Neural progenitor cell (in vitro differentiated cells): ENCODE results near the gene SHROOM2. TPM values are rescaled to one million over a fixed set of nuclear protein-coding genes. Genes with fewer than 3 reads are reported as not detected.

Experiments used
- DNase-seq: peaks from one replicate; pipeline ENCODE4 v3.0.0-alpha.2; 2016; ENCODE audit warnings: low spot score
- H2AFZ ChIP-seq: fragments of 200-600 bp; sonication (generic); replicated peaks from 2 replicates; pipeline ENCODE4 v1.6.1; 2016; ENCODE audit warnings: antibody characterized with exemption
- H3F3A ChIP-seq: fragments of 200-600 bp; sonication (generic); 2 replicates; pipeline ENCODE4 v1.6.1; 2016; ENCODE audit warnings: antibody characterized with exemption, low read depth
- H3K27ac ChIP-seq: fragments of 200-600 bp; sonication (generic); 2 replicates; pipeline ENCODE4 v1.5.1; 2016; ENCODE audit warnings: mild to moderate bottlenecking
- H3K27me3 ChIP-seq: fragments of 200-600 bp; sonication (generic); 2 replicates; pipeline ENCODE4 v1.6.1; 2016; ENCODE audit warnings: mild to moderate bottlenecking, moderate library complexity
- H3K36me3 ChIP-seq: fragments of 200-600 bp; sonication (generic); 2 replicates; pipeline ENCODE4 v1.5.1; 2016
- H3K4me1 ChIP-seq: fragments of 200-600 bp; sonication (generic); 2 replicates; pipeline ENCODE4 v1.6.1; 2016; ENCODE audit warnings: mixed run types
- H3K4me2 ChIP-seq: fragments of 200-600 bp; sonication (generic); 2 replicates; pipeline ENCODE4 v1.6.1; 2016
- H3K4me3 ChIP-seq: fragments of 200-600 bp; sonication (generic); 2 replicates; pipeline ENCODE4 v1.5.1; 2016
- H3K79me2 ChIP-seq: fragments of 200-600 bp; sonication (generic); 2 replicates; pipeline ENCODE4 v1.6.1; 2016; ENCODE audit warnings: low read depth
- H3K9ac ChIP-seq: fragments of 200-600 bp; sonication (generic); 2 replicates; pipeline ENCODE4 v1.6.1; 2016
- H3K9me3 ChIP-seq: fragments of 200-600 bp; sonication (generic); 2 replicates; pipeline ENCODE4 v1.5.1; 2016; ENCODE audit warnings: low read depth
- H4K20me1 ChIP-seq: fragments of 200-600 bp; sonication (generic); 2 replicates; pipeline ENCODE4 v1.6.1; 2016; ENCODE audit warnings: low read depth
- H3K27ac Mint-ChIP-seq: 3 replicates; pipeline ENCODE4 v1.8.0; 2021; ENCODE audit warnings: mixed read lengths
- H3K27me3 Mint-ChIP-seq: 2 replicates; pipeline ENCODE4 v1.8.0; 2022; ENCODE audit warnings: low read depth, mild to moderate bottlenecking, inconsistent platforms, moderate library complexity, mixed read lengths; ENCODE audit not compliant: insufficient read depth
- H3K36me3 Mint-ChIP-seq: 3 replicates; pipeline ENCODE4 v1.8.0; 2021; ENCODE audit warnings: mixed read lengths
- H3K4me1 Mint-ChIP-seq: 3 replicates; pipeline ENCODE4 v1.8.0; 2021; ENCODE audit warnings: mixed read lengths
- H3K4me3 Mint-ChIP-seq: 3 replicates; pipeline ENCODE4 v1.8.0; 2021; ENCODE audit warnings: mild to moderate bottlenecking, moderate library complexity, mixed read lengths
- H3K9me3 Mint-ChIP-seq: 3 replicates; pipeline ENCODE4 v1.8.0; 2020; ENCODE audit warnings: mixed read lengths
- CTCF ChIP-seq: fragments of 200-600 bp; sonication (generic); IDR thresholded peaks from 2 replicates; pipeline ENCODE4 v1.5.1; 2017; ENCODE audit warnings: antibody characterized with exemption, mild to moderate bottlenecking
- EZH2 ChIP-seq: fragments of 200-600 bp; sonication (generic); IDR thresholded peaks from 2 replicates; pipeline ENCODE4 v1.6.1; 2017; ENCODE audit warnings: antibody characterized with exemption, mild to moderate bottlenecking, moderate library complexity
- EZH2phosphoT487 ChIP-seq: fragments of 200-600 bp; sonication (generic); IDR thresholded peaks from 2 replicates; pipeline ENCODE4 v1.6.1; 2017; ENCODE audit warnings: antibody characterized with exemption
- total RNA-seq: library from RNA; depleted of rRNA; stranded (reverse); fragments of >200 nt; gene quantifications from 2 replicates; pipeline ENCODE4 v1.2.3, GENCODE V29; 2015; ENCODE audit warnings: low replicate concordance

Gene SHROOM2
- total RNA-seq, 1 donor from 2014 or later, result 9.1 TPM

DNA sequence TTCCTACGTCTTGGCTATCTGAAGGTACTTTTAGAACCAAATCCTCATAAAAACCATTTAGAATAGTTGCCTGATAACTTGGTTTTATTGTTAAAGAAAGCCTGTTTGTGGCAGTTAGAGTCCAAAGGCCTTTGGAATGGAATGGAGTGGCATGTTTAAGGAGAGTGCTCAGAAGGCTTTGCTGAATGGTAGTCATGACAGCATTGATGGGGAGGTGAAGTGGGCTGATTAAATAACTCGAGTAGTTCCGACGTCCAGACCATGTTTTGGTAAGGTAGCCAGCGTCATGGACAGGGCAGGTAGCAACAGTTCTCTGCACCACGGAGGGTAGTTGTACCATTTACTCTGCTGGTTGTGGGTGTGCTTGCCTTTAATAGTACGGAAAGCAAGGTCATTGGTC is 94.6 kb downstream of the SHROOM2 start:
- Histone ChIP-seq H4K20me1 (no peaks in the 10 kb centered on the region), H3F3A (peaks cover 8% of the 10 kb centered on the region), H2AFZ (no peak overlapping the region), H3K27me3 (no peaks in the 10 kb centered on the region), H3K9ac (no peak overlapping the region), H3K4me2 (no peak overlapping the region), H3K4me3 (no peak overlapping the region), H3K79me2 (peaks cover 10% of the 10 kb centered on the region), H3K9me3 (no peaks in the 10 kb centered on the region), H3K27ac (no peak overlapping the region), H3K36me3 (no peaks in the 10 kb centered on the region), H3K4me1 (peaks cover 22% of the 10 kb centered on the region)
- Mint-ChIP-seq H3K4me3 (no peak overlapping the region), H3K27ac (no peak overlapping the region), H3K4me1 (peaks cover 42% of the 10 kb centered on the region), H3K27me3 (peaks cover 2% of the 10 kb centered on the region), H3K36me3 (peaks cover 4% of the 10 kb centered on the region), H3K9me3 (no peaks in the 10 kb centered on the region)
- TF ChIP-seq CTCF (no peak), EZH2phosphoT487 (no peak), EZH2 (no peak)
- DNase-seq, result no peak

DNA sequence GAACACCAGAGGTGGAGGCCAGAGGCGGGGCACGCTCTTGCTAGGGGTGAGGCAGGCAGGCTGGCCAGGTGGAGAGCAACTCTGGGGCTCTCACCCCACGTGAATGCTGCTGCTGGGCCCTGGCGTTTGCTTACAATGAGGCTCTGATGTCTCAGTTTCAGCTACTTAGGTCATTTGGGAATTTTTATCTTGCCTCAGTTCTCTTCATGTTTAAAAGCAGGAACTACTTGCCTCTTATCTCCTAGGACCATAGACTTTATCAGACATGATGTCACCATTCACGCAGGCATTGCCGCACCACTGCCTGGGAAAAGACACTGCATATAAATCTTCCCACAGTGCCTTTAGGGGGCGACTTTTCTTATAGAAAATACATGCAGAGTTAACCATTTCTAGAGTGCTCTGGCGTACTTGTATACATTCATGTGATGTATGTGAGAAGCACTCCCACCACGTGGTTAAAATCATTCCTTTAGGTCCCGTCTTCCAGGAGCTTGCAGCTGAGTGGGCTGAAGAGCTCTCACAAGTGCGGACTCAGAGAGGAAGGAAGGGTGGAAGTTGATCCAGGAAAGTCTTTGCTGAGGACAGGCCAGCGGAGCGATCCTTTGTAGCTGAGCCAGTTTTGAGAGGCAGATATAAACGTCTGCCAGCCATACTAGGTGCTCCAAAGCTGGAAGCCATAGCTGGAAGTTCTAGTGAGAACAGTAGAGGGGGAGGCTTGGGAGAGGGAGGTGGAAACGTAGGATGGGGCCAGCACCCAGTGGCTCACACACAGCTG is 96.6 kb downstream of the SHROOM2 start:
- H2AFZ ChIP-seq, result no peak overlapping the region
- no peaks in the 10 kb centered on the region for H3K36me3 ChIP-seq
- H3K79me2 ChIP-seq, result peaks cover 14% of the 10 kb centered on the region
- H3K9me3 ChIP-seq, result no peaks in the 10 kb centered on the region
- H3K4me1 ChIP-seq, result peaks cover 8% of the 10 kb centered on the region
- H3K4me3 ChIP-seq, result no peak overlapping the region
- no peak for DNase-seq
- Mint-ChIP-seq H3K4me1 (peaks cover 26% of the 10 kb centered on the region), H3K4me3 (no peak overlapping the region), H3K27me3 (peaks cover 2% of the 10 kb centered on the region), H3K9me3 (no peaks in the 10 kb centered on the region), H3K27ac (no peak overlapping the region), H3K36me3 (peaks cover 12% of the 10 kb centered on the region)
- no peaks in the 10 kb centered on the region for H4K20me1 ChIP-seq
- H3K27me3 ChIP-seq, result no peaks in the 10 kb centered on the region
- TF ChIP-seq CTCF (peak; percentile 16), EZH2phosphoT487 (no peak)
- H3K9ac ChIP-seq, result no peak overlapping the region
- H3K4me2 ChIP-seq, result no peak overlapping the region
- H3K27ac ChIP-seq, result no peak overlapping the region
- H3F3A ChIP-seq, result peaks cover 6% of the 10 kb centered on the region

GRCh38 chrX:9884031-9884779 is 98.0 kb downstream of the SHROOM2 start:
- no peaks in the 10 kb centered on the region for H3K9me3 Mint-ChIP-seq
- peaks cover 2% of the 10 kb centered on the region for H3K27me3 Mint-ChIP-seq
- no peak for DNase-seq
- no peaks in the 10 kb centered on the region for H3F3A ChIP-seq
- H3K79me2 ChIP-seq, result peaks cover 14% of the 10 kb centered on the region
- no peaks in the 10 kb centered on the region for H3K9me3 ChIP-seq
- H3K4me2 ChIP-seq, result no peak overlapping the region
- H4K20me1 ChIP-seq, result no peaks in the 10 kb centered on the region
- H3K36me3 Mint-ChIP-seq, result peaks cover 12% of the 10 kb centered on the region
- no peak overlapping the region for H3K27ac ChIP-seq
- H3K36me3 ChIP-seq, result no peaks in the 10 kb centered on the region
- no peaks in the 10 kb centered on the region for H3K4me1 ChIP-seq
- H3K27me3 ChIP-seq, result no peaks in the 10 kb centered on the region
- TF ChIP-seq EZH2phosphoT487 (no peak), CTCF (no peak), EZH2 (no peak)
- H3K4me3 ChIP-seq, result no peak overlapping the region
- H3K4me1 Mint-ChIP-seq, result peaks cover 23% of the 10 kb centered on the region
- no peak overlapping the region for H2AFZ ChIP-seq
- H3K27ac Mint-ChIP-seq, result no peak overlapping the region
- H3K9ac ChIP-seq, result no peak overlapping the region
- H3K4me3 Mint-ChIP-seq, result no peak overlapping the region
